GM12874 (cell line): ENCODE data around the gene HDAC9.

Experiments used
- TF ChIP-seq, protein P1 (sequence below): IDR thresholded peaks from 2 replicates; pipeline ENCODE4 v1.5.1; 2011; ENCODE audit warnings: low read depth, mild to moderate bottlenecking, control low read depth, low read length, moderate library complexity; ENCODE audit not compliant: insufficient read depth

HDAC9 gene

DNA sequence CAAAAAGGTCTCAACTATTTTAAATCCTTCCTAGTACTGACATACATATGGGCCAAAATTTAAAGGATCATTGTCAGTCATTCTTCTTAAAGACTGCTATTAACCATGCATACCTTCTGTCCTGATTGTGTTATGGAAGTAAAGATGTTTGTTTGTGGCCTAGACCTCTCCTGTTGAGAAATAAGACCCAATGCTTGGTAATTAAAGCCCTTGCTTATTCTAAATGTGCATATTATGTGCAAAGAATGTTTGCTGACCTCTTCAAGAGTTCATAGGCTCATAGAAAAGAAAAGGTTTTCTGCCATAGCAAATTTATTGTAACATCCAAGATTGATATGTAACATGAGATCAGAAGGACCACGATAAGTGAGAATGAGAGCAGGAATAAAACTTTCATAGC lies 476.3 kb downstream of the HDAC9 start:
- TF ChIP-seq, protein P1, sequence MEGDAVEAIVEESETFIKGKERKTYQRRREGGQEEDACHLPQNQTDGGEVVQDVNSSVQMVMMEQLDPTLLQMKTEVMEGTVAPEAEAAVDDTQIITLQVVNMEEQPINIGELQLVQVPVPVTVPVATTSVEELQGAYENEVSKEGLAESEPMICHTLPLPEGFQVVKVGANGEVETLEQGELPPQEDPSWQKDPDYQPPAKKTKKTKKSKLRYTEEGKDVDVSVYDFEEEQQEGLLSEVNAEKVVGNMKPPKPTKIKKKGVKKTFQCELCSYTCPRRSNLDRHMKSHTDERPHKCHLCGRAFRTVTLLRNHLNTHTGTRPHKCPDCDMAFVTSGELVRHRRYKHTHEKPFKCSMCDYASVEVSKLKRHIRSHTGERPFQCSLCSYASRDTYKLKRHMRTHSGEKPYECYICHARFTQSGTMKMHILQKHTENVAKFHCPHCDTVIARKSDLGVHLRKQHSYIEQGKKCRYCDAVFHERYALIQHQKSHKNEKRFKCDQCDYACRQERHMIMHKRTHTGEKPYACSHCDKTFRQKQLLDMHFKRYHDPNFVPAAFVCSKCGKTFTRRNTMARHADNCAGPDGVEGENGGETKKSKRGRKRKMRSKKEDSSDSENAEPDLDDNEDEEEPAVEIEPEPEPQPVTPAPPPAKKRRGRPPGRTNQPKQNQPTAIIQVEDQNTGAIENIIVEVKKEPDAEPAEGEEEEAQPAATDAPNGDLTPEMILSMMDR, result no peak

DNA sequence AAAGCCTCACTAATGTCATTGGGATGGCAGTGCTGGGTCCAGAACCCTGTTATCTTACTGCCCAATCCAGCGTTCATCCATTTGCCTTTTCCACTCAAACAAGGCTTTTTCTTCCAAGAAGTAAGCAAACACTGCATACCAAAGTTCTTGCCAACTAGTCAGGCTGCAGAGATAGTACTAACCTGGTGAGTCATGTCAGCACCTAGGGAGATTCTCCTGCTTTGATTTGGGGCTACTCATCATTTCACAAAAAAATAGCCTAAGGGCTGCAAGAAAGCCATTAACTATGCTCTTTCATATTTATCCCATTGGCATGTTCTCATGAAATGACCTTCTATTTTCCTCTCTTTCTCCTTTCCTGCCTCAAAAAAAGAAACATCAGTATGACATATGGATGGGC lies 479.3 kb downstream of the HDAC9 start:
- TF ChIP-seq, protein P1, result no peak

DNA sequence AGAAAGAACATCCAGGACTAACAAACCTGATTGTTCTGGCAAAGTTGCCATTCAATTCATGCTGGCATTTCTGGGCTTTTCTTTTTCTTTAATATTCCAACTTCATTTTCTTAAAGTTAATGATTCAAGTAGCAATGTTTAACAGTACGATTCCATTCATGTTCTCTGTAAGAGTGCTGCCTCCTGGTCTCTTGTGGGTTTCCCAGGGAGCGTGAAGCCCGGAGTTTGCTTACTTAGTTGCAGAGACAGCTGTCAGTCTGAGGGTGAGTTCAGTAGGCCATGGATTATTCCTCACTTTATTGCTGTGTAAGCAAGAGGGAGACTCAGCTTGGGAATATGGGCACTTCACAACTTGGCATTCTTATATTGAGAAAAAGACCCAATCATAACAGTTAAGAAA lies 479.7 kb downstream of the HDAC9 start:
- TF ChIP-seq, protein P1, result no peak

DNA sequence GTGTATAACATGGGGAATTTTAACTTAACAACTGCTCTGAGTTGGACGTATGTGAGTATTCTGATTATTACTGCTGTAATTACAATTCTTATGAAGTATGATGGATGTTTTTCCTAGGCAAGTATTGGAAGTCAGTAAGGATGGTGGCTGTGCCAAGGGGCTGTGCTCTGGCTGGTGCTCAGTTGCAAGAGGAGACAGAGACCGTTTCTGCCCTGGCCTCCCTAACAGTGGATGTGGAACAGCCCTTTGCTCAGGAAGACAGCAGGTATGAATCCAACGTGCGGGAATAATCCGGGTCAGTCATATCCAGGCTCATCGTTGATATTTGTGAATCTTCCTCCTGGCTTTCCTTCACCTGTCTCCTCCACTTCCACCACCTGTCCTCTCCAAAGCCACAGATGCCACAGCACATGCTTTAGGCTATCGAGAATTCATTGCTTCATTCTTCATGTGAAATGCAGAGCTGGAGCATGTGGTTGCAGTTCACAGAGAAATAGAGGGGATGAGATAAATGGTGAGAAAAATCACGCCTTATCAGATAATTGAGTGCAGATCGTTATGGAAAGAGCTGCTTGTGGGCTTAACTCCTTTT lies 480.2 kb downstream of the HDAC9 start:
- TF ChIP-seq, protein P1, result no peak

DNA sequence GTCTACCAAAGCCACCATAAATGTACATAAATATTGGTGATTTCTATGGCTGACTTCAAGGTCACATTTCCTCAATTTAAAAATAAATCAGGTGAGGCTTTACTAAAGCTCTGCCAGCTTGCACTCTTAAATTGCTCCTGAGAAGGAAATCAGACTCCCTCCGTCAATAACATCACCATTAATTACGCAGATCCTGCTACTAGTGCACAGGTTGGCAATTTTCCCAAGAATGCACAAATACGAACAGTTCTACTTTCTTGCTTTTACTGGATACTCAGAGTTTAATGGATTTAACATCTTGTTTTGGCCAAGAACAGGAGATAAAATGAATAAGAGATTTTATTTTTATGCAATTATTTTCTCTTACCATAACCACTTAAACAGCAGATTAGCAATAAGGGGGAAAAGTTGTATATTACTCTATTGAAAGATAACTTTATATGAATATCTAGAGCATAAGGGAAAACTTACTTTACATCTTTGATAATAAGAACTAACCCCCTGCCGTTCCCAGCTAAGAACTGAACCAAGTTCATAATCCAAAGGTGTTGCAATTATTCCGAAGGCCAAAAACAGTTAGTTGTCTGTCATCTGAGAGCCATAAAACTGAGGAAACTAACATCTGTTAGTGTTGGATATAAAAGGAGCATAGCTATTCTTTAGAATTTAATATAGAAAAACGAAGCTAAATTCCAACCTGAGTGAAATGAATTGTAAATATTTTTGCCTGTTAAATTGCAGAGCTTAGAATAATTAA lies 481.3 kb downstream of the HDAC9 start:
- TF ChIP-seq, protein P1, result no peak

DNA sequence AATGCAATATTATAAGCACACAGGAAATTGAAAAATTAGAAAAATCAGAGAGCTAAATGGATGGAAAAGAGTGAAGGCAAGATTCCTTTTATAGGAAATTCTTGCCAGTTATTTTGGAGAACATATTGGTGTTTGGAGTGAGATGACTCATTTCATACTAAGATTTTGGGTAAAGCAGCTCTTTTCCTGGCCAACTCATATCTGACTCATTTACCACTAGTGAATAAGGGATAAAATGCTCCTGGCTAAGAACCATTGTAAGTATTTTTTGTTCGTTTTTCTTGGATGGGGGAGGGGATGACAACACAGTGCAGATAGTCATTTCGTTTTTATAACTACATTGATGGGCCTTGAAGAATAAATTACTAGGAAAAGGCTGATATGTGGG lies 482.6 kb downstream of the HDAC9 start:
- TF ChIP-seq, protein P1, result no peak

DNA sequence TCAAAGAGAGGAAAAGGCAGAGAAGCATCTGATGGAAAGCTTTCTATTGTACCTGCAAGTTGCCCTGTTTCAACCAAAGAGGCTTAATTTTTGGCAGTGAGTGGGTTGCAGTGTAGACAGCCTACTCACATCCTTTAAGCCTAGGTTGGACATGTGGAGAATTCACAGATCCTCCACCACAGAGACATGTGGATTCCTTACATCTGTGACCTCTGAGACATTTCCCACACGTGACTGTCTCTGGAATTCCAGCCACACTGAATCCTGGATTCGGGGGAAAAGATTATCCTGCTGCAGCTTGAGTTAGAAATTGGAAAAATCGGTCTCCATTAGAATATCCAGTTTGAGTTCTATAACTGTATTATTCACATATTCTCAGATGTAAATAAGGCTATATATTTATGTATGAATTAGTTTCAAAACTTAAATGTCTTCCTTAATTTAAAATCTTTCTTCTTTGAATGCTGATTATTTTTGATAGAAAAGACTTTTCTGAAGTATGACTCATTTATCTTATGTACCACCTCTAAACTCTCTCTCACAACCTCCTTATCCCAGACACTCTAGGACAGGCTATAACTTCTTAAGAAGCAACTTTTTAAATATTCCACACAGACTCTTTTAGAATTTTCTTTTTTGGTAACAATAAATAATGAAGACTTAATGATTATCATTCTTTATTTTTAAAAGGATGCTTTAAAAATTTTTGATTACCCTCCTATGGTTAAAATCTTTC lies 498.6 kb downstream of the HDAC9 start:
- TF ChIP-seq, protein P1, result no peak
